Lower leg skin (tissue), 3 donors: ENCODE measurements around the gene XIRP2.

ENCODE experiments used
- CTCF ChIP-seq, 3 donors: fragments of 450-650 bp; IDR thresholded peaks; one replicate each; pipeline ENCODE4 v1.5.1; 2016; ENCODE audit warnings: antibody characterized with exemption in 3 of 3, mild to moderate bottlenecking in 3 of 3, moderate library complexity in 2 of 3
- POLR2A ChIP-seq, 2 donors: fragments of 450-650 bp; IDR thresholded peaks; one replicate each; pipeline ENCODE4 v1.6.1; 2016 to 2017; ENCODE audit warnings: antibody characterized with exemption in 2 of 2, mild to moderate bottlenecking in 1 of 2, moderate library complexity in 1 of 2

- TF ChIP-seq POLR2A (IDR thresholded peaks at IDR 0.05): no peak
- no peak for TF ChIP-seq CTCF (IDR thresholded peaks at IDR 0.05)
Observed at GRCh38 chr2:166916987-166917386, 28.7 kb downstream of the XIRP2 start.
